Mucosa of stomach (tissue), 1 donor: Measurements from ENCODE around the gene GOLGA7B.

ENCODE experiments used
- H3K27me3 ChIP-seq: one replicate; pipeline ENCODE4 v1.7.0; 2013; ENCODE audit warnings: mild to moderate bottlenecking, low read length; ENCODE audit not compliant: control insufficient read depth, insufficient read depth
- H3K36me3 ChIP-seq: one replicate; pipeline ENCODE4 v1.7.0; 2013; ENCODE audit warnings: low read length; ENCODE audit not compliant: control insufficient read depth, insufficient read depth
- H3K4me1 ChIP-seq: one replicate; pipeline ENCODE4 v1.7.0; 2013; ENCODE audit warnings: mild to moderate bottlenecking, low read length; ENCODE audit not compliant: control insufficient read depth, insufficient read depth
- H3K4me3 ChIP-seq: one replicate; pipeline ENCODE4 v1.7.0; 2013; ENCODE audit warnings: low read length
- H3K9ac ChIP-seq: one replicate; pipeline ENCODE4 v1.7.0; 2013; ENCODE audit warnings: mild to moderate bottlenecking, low read length, moderate library complexity
- H3K9me3 ChIP-seq: one replicate; pipeline ENCODE4 v1.7.0; 2013; ENCODE audit warnings: mild to moderate bottlenecking, low read length, moderate library complexity; ENCODE audit not compliant: control insufficient read depth
- donor health status: Pancreatic carcinoma.

Gene GOLGA7B

DNA sequence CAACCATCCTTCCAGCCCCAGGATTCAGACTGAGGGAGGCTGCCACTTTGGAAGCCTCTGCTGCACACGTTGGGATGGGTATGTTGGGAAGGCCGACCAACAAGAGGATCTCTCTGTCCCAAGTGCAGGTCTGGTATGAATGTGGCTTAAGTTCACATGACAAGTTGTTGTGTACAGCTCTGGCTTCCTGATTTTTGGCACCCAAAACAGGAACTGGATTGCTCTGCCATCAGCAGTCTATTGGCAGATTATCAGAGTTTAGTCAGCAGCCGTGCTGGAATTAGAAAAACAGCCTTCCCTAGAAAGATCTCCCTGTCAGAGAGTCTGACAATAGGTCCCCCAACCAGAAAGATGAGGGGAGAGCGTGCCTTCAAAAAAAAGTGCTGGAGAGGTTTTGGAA lies 66.9 kb downstream of the GOLGA7B start:
- peaks cover 8% of the 10 kb centered on the region for H3K4me1 ChIP-seq
- H3K9ac ChIP-seq, result no peak overlapping the region

DNA sequence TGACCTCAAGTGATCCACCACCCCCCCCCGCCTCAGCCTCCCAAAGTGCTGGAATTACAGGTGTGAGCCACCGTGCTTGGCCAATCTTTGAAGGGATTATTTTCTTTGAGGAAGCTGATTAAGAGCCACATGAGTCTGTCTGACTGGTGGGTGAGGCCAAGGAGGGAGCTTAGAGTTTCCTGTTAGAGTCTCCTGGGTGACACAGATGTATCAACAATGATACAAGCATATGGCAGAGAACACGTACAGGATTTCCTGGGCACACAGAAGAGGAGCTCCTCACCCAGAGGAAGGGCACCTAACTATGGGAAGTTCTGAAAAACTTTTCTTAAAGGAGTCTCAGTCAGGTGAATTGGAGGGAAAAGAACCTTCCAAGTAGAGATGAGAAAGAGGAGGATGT lies 69.4 kb downstream of the GOLGA7B start:
- peaks cover 8% of the 10 kb centered on the region for H3K4me1 ChIP-seq
- H3K9ac ChIP-seq, result no peak overlapping the region
- H3K36me3 ChIP-seq, result no peaks in the 10 kb centered on the region
- peaks cover 22% of the 10 kb centered on the region for H3K27me3 ChIP-seq
- H3K9me3 ChIP-seq, result no peaks in the 10 kb centered on the region
- H3K4me3 ChIP-seq, result no peak overlapping the region

More for the DNA sequence above, 66.9 kb downstream of the GOLGA7B start:
- peaks cover 15% of the 10 kb centered on the region for H3K27me3 ChIP-seq
- H3K9me3 ChIP-seq, result no peaks in the 10 kb centered on the region
- no peak overlapping the region for H3K4me3 ChIP-seq
- no peaks in the 10 kb centered on the region for H3K36me3 ChIP-seq

DNA sequence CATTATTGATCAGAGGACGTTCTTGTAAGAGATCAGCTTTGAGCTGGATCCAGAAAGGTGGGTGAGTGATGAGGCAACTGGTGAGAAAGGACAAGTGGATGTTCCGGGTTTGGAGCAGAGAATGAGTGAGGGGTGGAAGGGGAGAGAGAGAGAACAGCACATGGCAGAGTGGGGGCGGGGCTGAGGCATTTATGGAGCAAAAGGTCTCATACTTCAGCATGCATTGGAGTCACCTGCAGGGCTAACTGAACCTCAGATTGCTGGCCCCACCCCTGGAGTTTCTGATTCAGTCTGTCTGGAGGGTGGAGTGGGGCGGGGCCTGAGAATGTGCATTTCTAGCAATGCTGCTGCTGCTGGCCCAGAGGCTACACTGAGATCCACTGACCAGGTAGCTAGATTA lies 71.2 kb downstream of the GOLGA7B start:
- no peak overlapping the region for H3K4me3 ChIP-seq
- peaks cover 24% of the 10 kb centered on the region for H3K27me3 ChIP-seq
- no peak overlapping the region for H3K9ac ChIP-seq
- H3K36me3 ChIP-seq, result no peaks in the 10 kb centered on the region
- H3K9me3 ChIP-seq, result no peaks in the 10 kb centered on the region
- no peaks in the 10 kb centered on the region for H3K4me1 ChIP-seq
